Measurements from ENCODE around the gene SLC6A19. TPM values are rescaled to one million over a fixed set of nuclear protein-coding genes. Genes with fewer than 3 reads are reported as not detected.
"Not testable (repeated sequence)": the region's sequence is repeated elsewhere in the genome, so short reads cannot be mapped to it uniquely, and the experiment has no call there.

Gene SLC6A19
- total RNA-seq, 2 donors from 2014 or later = 0.09 to 0.17 TPM

DNA sequence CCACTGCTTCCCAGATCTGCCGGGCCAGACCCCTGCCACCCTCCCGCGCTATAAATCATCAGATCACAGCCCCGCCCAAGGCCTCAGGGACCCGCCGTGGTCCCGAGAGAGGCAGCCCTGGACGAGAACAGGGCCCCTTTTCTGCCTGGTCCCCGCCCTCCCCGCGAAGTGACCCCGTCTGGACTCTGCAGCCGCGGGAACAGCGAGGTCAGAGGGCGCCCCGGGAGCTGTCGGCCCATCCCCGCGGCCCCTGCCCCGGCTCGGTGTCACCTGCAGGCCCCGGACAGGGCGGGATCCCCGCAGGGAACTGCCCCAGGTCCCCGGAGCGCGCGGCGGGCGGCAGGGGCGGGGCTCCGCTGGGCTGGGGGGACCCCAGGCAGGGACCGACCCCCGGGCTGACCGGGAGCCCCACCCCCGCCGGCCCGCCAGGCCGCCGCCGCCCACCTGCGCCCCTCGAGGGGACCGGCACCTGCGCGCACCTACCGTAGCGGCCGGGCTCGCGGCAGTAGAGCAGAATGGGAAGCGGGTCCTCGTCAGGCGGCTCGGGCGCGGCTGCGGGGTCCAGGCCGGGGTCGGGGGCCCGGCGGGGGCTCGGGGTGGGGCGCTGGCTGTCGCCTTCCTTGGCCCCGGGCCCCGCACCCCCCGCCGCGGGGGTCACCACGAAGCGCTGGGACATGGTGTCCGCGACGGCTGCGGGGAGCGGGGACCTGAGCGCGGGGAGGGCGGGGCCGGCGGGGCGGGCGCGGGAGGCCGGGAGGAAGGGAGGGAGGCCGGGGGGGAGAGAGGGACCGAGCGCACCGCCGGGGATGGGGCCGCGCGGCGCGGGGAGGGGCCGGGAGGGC is 46.0 kb upstream of the SLC6A19 start:
- Histone ChIP-seq H3K4me1 (replicated peaks) (peaks cover 3% of the 10 kb centered on the region), H3K27me3 (replicated peaks; ENCODE audit: insufficient read depth) (peaks cover 8% of the 10 kb centered on the region), H3K4me3 (peak overlapping the region; percentile 3 to 29), H3K27ac (no peak overlapping the region), H3K9me3 (no peaks in the 10 kb centered on the region), H3K36me3 (no peaks in the 10 kb centered on the region)
- TF ChIP-seq, protein P1, sequence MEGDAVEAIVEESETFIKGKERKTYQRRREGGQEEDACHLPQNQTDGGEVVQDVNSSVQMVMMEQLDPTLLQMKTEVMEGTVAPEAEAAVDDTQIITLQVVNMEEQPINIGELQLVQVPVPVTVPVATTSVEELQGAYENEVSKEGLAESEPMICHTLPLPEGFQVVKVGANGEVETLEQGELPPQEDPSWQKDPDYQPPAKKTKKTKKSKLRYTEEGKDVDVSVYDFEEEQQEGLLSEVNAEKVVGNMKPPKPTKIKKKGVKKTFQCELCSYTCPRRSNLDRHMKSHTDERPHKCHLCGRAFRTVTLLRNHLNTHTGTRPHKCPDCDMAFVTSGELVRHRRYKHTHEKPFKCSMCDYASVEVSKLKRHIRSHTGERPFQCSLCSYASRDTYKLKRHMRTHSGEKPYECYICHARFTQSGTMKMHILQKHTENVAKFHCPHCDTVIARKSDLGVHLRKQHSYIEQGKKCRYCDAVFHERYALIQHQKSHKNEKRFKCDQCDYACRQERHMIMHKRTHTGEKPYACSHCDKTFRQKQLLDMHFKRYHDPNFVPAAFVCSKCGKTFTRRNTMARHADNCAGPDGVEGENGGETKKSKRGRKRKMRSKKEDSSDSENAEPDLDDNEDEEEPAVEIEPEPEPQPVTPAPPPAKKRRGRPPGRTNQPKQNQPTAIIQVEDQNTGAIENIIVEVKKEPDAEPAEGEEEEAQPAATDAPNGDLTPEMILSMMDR (IDR thresholded peaks at IDR 0.05) = no peak
- TF ChIP-seq POLR2A (IDR thresholded peaks at IDR 0.05) (no peak), POLR2AphosphoS5 (IDR thresholded peaks at IDR 0.05) (no peak)
- intact Hi-C loops (cut with DNase I) = no loop called here
- no peak for DNase-seq (ENCODE audit: low spot score)
- 0% methylated on average over 1 of the region's 98 CpGs for WGBS

DNA sequence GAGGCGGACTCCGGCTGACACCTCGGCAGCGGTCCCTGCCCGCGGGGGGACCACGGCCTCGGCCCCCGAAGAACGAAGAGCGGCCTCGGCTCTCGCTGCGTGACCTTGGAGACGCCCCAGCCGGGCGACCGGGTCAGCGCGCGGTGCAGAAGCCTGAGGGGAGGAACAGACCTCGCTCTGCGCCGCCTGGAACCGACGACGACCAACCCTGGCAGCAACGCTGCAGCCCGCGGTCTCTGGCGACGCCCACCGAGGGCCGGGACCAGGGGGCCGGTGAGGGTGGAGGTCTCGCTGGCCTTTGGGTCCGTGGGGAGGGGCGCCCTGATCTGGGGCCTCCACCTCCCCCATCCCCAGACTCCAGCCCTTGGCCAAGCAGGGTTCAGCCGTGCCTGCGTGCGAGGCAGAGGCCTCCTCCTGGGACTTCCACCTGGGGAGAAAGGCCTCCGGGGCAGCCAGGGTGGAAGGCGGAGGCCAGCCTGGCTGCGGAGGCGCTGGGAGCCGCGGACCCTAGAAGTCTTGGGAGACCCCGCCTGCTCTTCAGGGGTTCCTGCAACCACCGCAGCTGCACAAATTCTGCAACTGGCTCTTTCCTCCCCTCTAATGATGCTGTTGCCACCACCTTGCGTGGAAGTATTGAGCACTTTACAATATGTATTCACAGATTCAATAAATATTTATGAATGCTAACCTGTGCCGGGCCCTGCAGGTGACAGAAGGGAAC is 45.2 kb upstream of the SLC6A19 start:
- WGBS = 22% methylated on average over 48 of the region's 51 CpGs
- intact Hi-C loops (cut with DNase I) = no loop called here

DNA sequence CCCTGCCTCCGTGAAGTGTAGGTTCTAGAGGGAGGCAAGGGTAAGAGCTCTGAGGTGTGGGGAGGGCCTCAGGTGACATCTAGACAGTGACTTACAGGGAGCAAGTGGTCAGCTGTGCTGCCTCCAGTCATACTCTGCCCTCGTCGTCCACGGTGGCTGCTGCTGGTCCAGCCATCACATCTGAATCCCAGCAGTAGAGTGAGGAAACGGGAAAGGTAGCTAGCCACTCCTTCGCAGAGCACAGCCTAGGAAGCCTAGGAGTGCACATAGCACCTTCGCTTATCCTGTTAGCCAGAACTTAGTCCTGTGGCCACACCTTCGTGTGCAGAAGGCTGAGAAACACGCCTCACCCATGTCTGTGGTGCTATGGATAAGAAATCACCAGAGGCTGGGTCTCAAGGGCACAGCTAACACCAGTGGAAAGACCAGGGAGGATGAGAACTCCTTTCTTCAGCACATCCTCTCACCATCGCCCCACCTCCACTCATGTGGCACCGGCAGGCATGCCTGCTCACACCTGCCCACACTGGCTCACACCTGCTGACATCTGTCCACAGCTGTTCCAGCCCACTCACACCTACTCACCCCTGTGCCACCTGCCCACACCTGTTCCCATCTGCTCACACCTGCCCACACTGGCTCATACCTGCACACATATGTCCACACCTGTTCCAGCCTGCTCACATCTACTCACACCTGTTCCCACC is 44.5 kb upstream of the SLC6A19 start:
- TF ChIP-seq, protein P1 (IDR thresholded peaks at IDR 0.05) = no peak
- TF ChIP-seq POLR2AphosphoS5 (IDR thresholded peaks at IDR 0.05) = no peak
- TF ChIP-seq POLR2A (IDR thresholded peaks at IDR 0.05) = no peak
- no peak for DNase-seq (ENCODE audit: low spot score)
- peaks cover 8% of the 10 kb centered on the region for H3K27me3 ChIP-seq (replicated peaks; ENCODE audit: insufficient read depth)
- peaks cover 7% of the 10 kb centered on the region for H3K4me1 ChIP-seq (replicated peaks)
- intact Hi-C loops (cut with DNase I) = no loop called here
- no peaks in the 10 kb centered on the region for H3K9me3 ChIP-seq
- H3K36me3 ChIP-seq = no peaks in the 10 kb centered on the region
- 93% methylated on average over 11 of the region's 11 CpGs for WGBS
- H3K4me3 ChIP-seq = no peak overlapping the region
- H3K27ac ChIP-seq = no peak overlapping the region

More for the DNA sequence above, 45.2 kb upstream of the SLC6A19 start:
- H3K4me1 ChIP-seq (replicated peaks) = peaks cover 3% of the 10 kb centered on the region
- H3K9me3 ChIP-seq = no peaks in the 10 kb centered on the region
- H3K4me3 ChIP-seq = peak overlapping the region in 1 of 2 donors; percentile 29
- no peak for DNase-seq (ENCODE audit: low spot score)
- no peak overlapping the region for H3K27ac ChIP-seq
- H3K27me3 ChIP-seq (replicated peaks; ENCODE audit: insufficient read depth) = peaks cover 8% of the 10 kb centered on the region
- TF ChIP-seq POLR2AphosphoS5 (IDR thresholded peaks at IDR 0.05) (no peak), POLR2A (IDR thresholded peaks at IDR 0.05) (no peak)
- TF ChIP-seq, protein P1 (IDR thresholded peaks at IDR 0.05) = no peak
- no peaks in the 10 kb centered on the region for H3K36me3 ChIP-seq

DNA sequence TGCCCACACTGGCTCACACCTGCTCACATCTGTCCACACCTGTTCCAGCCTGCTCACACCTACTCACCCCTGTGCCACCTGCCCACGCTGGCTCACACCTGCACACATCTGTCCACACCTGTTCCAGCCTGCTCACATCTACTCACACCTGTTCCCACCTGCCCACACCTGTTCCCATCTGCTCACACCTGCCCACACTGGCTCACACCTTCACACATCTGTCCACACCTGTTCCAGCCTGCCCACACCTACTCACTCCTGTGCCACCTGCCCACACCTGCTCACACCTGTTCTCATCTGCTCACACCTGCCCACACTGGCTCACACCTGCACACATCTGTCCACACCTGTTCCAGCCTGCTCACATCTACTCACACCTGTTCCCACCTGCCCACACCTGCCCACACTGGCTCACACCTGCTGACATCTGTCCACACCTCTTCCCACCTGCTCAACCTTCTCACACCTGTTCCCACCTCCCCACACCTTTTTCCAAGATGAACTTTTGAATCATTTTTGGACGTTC is 43.9 kb upstream of the SLC6A19 start:
- DNase-seq (ENCODE audit: low spot score); intact Hi-C loops (cut with DNase I); H3K9me3 ChIP-seq; H3K36me3 ChIP-seq; H3K27ac ChIP-seq; H3K4me1 ChIP-seq (replicated peaks); H3K4me3 ChIP-seq; H3K27me3 ChIP-seq (replicated peaks; ENCODE audit: insufficient read depth): not testable (repeated sequence)
- WGBS = 70% methylated on average over 2 of the region's 2 CpGs

All from prostate gland (tissue), 2 donors.